Activated T-cell treated with anti-CD3 and anti-CD28 coated beads for 48 hours (primary cell): ENCODE measurements around the gene KL.

Source experiments
- DNase-seq: peaks from one replicate; pipeline ENCODE4 v3.0.0-alpha.2; 2020; ENCODE audit warnings: low read depth

Gene KL

DNA sequence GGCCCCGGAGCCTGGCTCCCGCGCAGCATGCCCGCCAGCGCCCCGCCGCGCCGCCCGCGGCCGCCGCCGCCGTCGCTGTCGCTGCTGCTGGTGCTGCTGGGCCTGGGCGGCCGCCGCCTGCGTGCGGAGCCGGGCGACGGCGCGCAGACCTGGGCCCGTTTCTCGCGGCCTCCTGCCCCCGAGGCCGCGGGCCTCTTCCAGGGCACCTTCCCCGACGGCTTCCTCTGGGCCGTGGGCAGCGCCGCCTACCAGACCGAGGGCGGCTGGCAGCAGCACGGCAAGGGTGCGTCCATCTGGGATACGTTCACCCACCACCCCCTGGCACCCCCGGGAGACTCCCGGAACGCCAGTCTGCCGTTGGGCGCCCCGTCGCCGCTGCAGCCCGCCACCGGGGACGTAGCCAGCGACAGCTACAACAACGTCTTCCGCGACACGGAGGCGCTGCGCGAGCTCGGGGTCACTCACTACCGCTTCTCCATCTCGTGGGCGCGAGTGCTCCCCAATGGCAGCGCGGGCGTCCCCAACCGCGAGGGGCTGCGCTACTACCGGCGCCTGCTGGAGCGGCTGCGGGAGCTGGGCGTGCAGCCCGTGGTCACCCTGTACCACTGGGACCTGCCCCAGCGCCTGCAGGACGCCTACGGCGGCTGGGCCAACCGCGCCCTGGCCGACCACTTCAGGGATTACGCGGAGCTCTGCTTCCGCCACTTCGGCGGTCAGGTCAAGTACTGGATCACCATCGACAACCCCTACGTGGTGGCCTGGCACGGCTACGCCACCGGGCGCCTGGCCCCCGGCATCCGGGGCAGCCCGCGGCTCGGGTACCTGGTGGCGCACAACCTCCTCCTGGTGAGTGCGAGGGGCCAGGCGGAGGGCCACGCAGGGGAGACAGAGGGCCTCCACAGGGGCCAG, at the start of gene KL:
KL (plus strand) TSS at position 10 of the 909 bp plus-strand sequence; CDS start at position 28, 18 bp downstream.
- DNase-seq: peak; percentile 10

DNA sequence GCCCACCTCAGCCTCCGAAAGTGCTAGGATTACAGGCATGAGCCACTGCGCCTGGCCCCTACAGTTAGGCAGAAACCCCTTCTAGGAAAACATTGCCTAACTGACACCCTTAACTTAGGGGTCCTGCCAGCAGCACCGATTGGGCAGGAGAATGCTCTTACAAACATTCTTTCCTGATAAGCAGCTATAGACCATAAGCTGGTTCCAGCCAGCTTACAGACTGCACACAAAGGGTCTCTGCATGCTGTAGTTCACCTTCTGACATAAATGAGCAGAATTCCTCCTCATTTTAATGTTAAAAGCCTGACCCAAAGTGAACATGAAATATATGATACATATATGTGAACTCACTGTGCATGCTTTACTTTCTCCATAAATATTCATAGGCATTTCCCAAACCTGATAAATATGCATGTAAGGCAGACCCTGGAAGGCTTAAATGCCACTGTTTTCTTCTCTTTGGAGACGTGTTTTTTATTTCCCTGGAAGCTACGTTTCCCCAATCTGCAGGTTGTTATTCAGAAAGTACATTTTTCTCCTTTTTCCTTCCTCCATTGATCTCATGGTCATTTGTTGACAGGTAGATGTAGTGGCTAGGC, 48.5 kb upstream of the KL start:
- DNase-seq: no peak

DNA sequence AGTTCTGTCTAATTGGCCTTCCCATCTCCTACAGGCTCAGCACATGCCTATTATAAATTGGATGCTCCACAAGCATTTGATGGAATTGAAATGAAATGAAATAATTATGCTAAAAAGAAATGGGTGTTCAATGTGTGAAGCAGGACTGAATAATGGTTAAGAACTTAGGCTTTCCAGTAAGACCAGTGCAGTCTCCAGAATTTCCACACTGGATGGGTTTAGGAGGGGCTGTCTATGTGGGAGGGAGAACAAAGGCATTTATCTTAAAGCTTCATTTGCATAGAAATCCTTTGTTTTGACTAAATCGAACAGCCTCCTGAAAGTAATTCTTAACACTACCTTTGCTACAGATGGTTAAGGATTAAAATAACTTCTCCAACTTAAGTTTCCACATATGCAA, 47.9 kb upstream of the KL start:
- no peak for DNase-seq

GRCh38 chr13:32968793-32969192, 47.4 kb upstream of the KL start:
- no peak for DNase-seq

GRCh38 chr13:32969516-32969941, 46.7 kb upstream of the KL start:
- no peak for DNase-seq

GRCh38 chr13:32976056-32976805, 40.0 kb upstream of the KL start:
- no peak for DNase-seq

DNA sequence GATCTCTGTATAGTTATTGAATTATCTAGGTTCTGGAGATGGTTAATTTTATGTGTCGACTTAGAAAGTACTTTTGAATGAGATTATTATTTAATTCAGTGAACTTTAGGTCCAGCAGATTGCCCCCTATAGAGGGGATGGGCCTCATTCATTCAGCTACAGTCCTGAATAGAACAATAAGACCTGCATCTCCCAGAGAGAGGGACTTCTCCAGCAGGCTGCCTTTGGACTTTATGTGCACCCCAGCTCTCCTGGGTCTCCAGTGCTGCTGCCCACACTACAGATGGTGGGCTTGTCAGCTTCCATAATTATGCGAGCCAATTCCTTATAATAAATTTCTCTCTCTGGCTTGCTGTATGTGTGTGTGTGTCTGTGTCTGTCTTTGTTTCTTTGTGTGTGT, 39.3 kb upstream of the KL start:
- DNase-seq: no peak

- DNase-seq: no peak
Measured at GRCh38 chr13:32977321-32977720, 38.9 kb upstream of the KL start.

DNA sequence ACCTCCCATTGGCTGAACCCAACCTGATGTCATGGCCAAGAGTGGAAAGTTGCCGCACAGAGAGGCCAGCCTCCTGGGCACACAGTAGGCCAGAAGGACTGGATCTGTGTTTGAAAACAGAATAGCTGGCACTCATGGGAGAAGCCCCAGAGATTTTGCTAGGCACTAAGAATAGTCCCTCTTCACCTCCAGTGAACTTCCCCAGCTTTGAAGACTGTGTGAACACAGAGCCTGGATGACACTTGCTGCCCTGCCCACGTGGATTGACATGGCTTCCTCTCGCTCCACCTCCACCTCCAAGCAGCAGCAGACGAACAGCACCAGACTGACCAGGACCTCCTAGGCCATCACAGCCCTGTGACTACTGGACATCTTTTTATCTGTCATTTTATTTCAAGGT, 37.9 kb upstream of the KL start:
- DNase-seq: no peak

GRCh38 chr13:32983058-32983457, 33.2 kb upstream of the KL start:
- DNase-seq: no peak

DNA sequence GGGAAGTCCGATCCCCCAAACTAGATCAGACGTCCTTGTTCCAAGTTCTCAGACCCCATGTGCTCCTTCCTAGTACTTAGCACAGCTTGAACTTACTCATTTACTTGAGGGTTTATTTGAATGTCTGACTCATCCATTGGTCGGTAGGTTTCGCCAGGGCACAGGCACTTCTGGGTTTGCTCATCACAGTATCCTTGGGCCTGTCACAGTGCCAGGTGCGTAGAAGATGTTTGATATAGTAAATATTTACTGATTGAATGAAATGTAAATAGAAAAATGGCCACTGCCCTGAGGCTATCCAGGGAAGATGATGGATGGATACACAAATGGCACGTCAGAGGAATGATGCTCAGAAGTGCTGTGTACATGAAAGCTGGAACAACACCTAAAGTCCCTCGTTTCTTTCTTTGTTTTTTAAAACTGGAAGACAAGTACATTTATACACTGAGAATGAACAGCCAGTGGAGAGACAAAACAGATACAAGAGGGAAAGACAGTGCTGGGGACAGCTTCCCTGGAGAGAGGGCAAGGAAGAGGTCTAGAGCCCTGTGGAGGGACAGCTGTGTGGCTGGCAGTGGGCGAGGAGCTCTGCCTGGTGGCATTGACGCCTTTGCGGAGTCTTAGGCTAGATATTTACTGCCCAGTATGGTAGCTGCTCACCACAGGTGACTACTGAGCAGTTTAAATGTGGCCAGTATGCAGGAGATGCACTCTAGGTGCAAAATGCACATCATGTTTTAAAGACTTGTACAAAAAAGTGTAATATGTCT, 31.2 kb upstream of the KL start:
- DNase-seq: no peak

DNA sequence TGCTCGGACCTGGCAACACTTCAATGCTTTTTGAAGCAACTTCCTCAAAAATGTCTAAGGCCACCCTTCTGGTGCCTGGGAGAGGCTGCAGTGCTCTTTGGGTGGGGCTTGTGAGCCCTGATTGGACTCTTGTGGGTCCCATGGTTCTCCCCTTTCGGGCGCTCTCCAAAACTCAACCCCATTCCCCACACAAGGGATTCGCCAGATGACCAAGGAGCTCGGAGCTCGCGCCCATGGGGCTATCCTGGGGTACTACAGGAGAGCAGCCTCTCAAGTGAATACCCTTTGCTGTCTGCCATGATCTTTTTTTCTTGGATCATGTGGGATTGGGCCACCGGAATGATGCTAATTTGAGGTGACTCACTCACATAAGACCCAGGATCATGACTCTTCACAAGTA, 29.7 kb upstream of the KL start:
- no peak for DNase-seq

GRCh38 chr13:32987462-32987861, 28.8 kb upstream of the KL start:
- DNase-seq: no peak

DNA sequence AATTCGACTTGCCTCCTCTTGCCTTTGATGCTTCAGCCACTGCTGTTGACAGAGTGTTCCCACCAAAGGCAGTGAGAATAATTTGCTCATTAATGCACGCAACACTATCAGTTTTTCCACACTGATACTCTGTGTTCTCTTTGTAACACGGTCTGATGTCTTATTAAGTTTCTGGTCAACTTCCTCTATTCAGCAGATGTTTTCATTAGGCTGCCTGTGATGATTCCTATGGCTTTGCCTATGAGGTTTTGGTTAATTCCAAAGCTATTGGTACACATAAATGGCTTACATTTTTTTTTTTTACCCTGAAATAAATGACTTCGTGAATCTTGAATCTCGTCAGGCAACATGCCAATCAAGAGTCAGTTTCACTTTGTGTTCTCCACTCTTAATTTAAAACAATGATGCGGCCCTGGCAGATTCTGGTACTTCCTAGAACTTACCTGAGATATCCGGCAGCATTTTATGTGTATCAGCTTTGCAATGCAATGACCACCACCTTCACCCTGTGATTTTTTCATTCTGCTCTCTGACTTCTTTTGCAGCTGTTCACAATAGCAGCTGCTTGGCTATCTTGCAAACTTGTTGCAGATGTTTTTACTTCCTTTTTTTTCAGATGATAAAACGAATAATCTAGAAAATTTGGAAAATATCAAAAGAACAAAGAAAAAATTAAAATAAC, 27.5 kb upstream of the KL start:
- DNase-seq: no peak

GRCh38 chr13:32989290-32989667, 26.9 kb upstream of the KL start:
- no peak for DNase-seq

DNA sequence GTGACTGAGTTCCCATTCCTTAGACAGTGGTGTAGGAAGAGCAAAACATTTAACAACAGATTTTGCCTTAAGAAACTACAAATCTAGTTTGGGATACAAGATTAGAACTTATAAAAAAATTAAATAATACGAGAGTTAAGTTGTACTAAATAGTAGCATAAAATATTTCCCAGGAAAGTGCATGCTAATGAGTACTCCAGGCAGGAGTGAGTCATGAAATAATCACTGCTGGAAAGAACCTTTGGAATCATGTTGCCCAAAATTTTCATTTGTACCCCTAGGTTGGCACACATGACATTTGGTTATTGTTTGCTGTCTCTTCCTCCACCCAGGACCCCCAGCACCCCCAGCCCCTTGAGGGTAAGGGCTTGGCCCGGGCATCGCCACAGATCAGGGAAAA, 26.3 kb upstream of the KL start:
- no peak for DNase-seq

DNA sequence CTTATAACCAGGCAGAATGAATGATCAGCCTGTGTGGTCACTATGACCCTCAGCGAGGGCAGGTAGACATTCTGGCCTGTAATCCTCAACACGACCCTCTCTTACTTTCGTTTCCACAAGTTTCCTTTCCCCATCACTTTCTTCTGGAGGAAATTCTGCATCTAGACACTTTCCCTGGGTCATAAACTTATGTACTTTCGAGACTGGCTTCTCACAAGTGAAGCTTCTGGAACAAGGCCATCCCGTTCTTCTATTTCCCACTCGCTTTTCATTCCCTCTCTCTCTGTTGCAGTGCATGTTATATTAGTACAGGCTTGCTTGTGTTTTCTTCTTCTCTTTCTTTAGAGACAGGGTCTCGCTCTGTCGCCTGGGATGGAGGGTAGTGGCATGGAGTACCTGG, 23.1 kb upstream of the KL start:
- no peak for DNase-seq

DNA sequence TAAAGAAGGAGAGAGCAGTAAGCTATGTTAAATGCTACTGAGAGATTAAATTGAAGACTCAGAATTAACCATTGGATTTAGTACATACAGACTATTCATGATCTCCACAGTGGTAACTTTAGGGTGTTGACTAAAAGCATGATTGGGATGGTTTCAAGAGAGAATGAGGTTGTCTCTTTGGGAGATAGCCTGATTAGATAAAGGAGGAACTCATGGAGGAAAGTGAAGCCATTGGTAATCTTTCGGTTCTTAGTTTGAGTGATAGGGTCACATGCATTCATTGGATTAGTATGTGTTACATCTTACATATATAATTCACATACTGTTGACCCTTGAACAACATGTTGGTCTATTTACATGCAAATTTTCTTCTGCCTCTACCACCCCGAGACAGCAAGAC, 18.8 kb upstream of the KL start:
- no peak for DNase-seq

GRCh38 chr13:32998966-32999365, 17.3 kb upstream of the KL start:
- no peak for DNase-seq

DNA sequence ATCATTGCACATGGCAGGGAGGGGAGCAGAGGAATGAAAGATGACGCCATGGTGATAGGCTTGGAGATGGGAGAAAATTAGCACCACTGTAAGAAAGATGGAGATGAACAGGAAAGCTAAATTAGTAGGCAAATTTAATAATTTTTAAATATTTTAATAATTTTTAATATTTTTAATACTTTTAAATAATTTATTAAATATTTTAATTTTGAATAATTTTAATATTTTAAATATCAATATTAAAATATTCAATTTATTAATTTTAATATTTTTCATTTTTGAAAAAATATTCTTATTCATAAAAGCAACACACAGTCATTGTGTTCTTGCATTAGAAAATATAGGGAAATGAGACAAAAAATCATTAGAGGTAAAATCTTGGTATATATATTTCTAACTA, 15.9 kb upstream of the KL start:
- no peak for DNase-seq

DNA sequence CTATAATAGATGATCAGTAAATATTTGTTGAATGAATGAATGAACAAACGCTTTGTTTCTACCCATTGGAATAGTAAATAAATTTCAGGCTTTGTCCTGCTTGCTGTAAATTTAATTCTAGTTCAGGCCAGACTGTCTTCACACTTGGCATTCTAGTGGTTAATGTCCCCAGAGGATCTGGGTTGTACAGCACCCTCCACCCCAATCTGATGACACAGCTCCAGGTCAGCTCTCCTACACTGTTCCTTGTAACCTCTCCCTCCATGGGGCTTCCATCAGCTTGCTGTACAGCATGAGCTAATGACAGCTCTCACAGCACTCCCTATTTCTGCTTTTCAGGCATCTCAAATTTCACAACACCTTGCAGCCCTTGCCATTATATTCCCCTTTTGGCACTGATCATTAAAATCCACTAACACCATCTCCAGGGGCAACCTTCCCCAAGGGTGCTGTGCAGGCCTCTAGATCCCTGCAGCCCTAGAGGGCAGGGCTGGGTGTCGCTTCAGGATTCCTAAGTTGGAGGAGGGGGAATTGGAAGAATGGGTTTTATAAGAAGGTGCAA, 12.7 kb upstream of the KL start:
- no peak for DNase-seq
